ENCODE data around the gene MCF2L. TPM values are rescaled to one million over a fixed set of nuclear protein-coding genes. Genes with fewer than 3 reads are reported as not detected.

MCF2L gene
- polyA plus RNA-seq, 1 donor (not counting 4 experiments of a cell fraction or from before 2014, with no cell fraction given) = 0.14 TPM

- no peaks in the 10 kb centered on the region for H4K20me1 ChIP-seq (ENCODE audit: control insufficient read depth, extremely low read depth, insufficient read depth, low read length)
- H3K79me2 ChIP-seq (ENCODE audit: control insufficient read depth, insufficient read depth, low read length) = no peaks in the 10 kb centered on the region
- no peaks in the 10 kb centered on the region for H3K4me1 ChIP-seq (ENCODE audit: control insufficient read depth, extremely low read depth, insufficient read depth, low read length)
- no peak overlapping the region for H3K4me2 ChIP-seq (ENCODE audit: control insufficient read depth, extremely low read depth, insufficient read depth, low read depth, low read length)
- no peak for DNase-seq (ENCODE audit: low read depth, low spot score)
- no peak overlapping the region for H3K4me3 ChIP-seq (ENCODE audit: control insufficient read depth in 2 of 3, extremely low read depth in 1 of 3, insufficient read depth in 2 of 3, low read depth in 1 of 3, low read length in 3 of 3)
- no peaks in the 10 kb centered on the region for H3K36me3 ChIP-seq (ENCODE audit: control insufficient read depth in 2 of 2, extremely low read depth in 1 of 2, insufficient read depth in 2 of 2, low read length in 2 of 2)
- H3K9me1 ChIP-seq (ENCODE audit: control insufficient read depth, extremely low read depth, insufficient read depth, low read length) = no peaks in the 10 kb centered on the region
- H2AFZ ChIP-seq (ENCODE audit: control insufficient read depth, low read length) = no peak overlapping the region
- H3K9me3 ChIP-seq (ENCODE audit: control insufficient read depth, low read depth, low read length) = peaks cover 7% of the 10 kb centered on the region
- TF ChIP-seq CTCF (optimal IDR thresholded peaks at IDR 0.05 in 1 of 3, IDR thresholded peaks at IDR 0.05 in 1 of 3, conservative IDR thresholded peaks at IDR 0.05 in 1 of 3; ENCODE audit: extremely low read depth in 1 of 3, insufficient read depth in 2 of 3, low read length in 3 of 3) (no peak), EZH2 (IDR thresholded peaks at IDR 0.05; ENCODE audit: low read length) (no peak)
- FAIRE-seq = no peak
- H3K27ac ChIP-seq (ENCODE audit: control insufficient read depth, insufficient read depth, low read length) = no peak overlapping the region
- H3K27me3 ChIP-seq (ENCODE audit: control insufficient read depth, extremely low read depth, insufficient read depth, low read length) = no peaks in the 10 kb centered on the region
- dilution Hi-C loops (cut with MboI; ENCODE audit: extremely low pct_ligation_motif_present, low sequenced_read_pairs) = no loop called here
- H3K9ac ChIP-seq (ENCODE audit: control insufficient read depth, extremely low read depth, insufficient read depth, low read length) = no peak overlapping the region
Measured at GRCh38 chr13:113053376-113053775, 84.4 kb downstream of the MCF2L start.

- no peaks in the 10 kb centered on the region for H4K20me1 ChIP-seq (ENCODE audit: control insufficient read depth, extremely low read depth, insufficient read depth, low read length)
- dilution Hi-C loops (cut with MboI; ENCODE audit: extremely low pct_ligation_motif_present, low sequenced_read_pairs) = no loop called here
- no peak overlapping the region for H3K4me3 ChIP-seq (ENCODE audit: control insufficient read depth in 2 of 3, extremely low read depth in 1 of 3, insufficient read depth in 2 of 3, low read depth in 1 of 3, low read length in 3 of 3)
- H3K9me1 ChIP-seq (ENCODE audit: control insufficient read depth, extremely low read depth, insufficient read depth, low read length) = no peaks in the 10 kb centered on the region
- H3K9me3 ChIP-seq (ENCODE audit: control insufficient read depth, low read depth, low read length) = peaks cover 7% of the 10 kb centered on the region
- no peak for DNase-seq (ENCODE audit: low read depth, low spot score)
- H3K36me3 ChIP-seq (ENCODE audit: control insufficient read depth in 2 of 2, extremely low read depth in 1 of 2, insufficient read depth in 2 of 2, low read length in 2 of 2) = no peaks in the 10 kb centered on the region
- no peaks in the 10 kb centered on the region for H3K79me2 ChIP-seq (ENCODE audit: control insufficient read depth, insufficient read depth, low read length)
- H2AFZ ChIP-seq (ENCODE audit: control insufficient read depth, low read length) = no peak overlapping the region
- H3K4me1 ChIP-seq (ENCODE audit: control insufficient read depth, extremely low read depth, insufficient read depth, low read length) = no peaks in the 10 kb centered on the region
- H3K9ac ChIP-seq (ENCODE audit: control insufficient read depth, extremely low read depth, insufficient read depth, low read length) = no peak overlapping the region
- no peak overlapping the region for H3K27ac ChIP-seq (ENCODE audit: control insufficient read depth, insufficient read depth, low read length)
- H3K4me2 ChIP-seq (ENCODE audit: control insufficient read depth, extremely low read depth, insufficient read depth, low read depth, low read length) = no peak overlapping the region
- TF ChIP-seq EZH2 (IDR thresholded peaks at IDR 0.05; ENCODE audit: low read length) = no peak
- TF ChIP-seq CTCF (optimal IDR thresholded peaks at IDR 0.05 in 1 of 3, IDR thresholded peaks at IDR 0.05 in 1 of 3, conservative IDR thresholded peaks at IDR 0.05 in 1 of 3; ENCODE audit: extremely low read depth in 1 of 3, insufficient read depth in 2 of 3, low read length in 3 of 3) = no peak
- no peaks in the 10 kb centered on the region for H3K27me3 ChIP-seq (ENCODE audit: control insufficient read depth, extremely low read depth, insufficient read depth, low read length)
- FAIRE-seq = no peak
Measured at GRCh38 chr13:113053801-113054604, 85.0 kb downstream of the MCF2L start.

Data from keratinocyte (primary cell).